GM19025 (cell line): Measurements from ENCODE around the gene PSME1.

ENCODE experiments used
- ATAC-seq: cut with Tn5 transposase; IDR thresholded peaks from one replicate; pipeline ENCODE4 v1.9.1; 2021; ENCODE audit warnings: mild to moderate bottlenecking, low read depth, moderate library complexity; ENCODE audit not compliant: unreplicated experiment

PSME1 gene

GRCh38 chr14:24135834-24136683, at the start of gene PSME1:
Gene PSME1, plus strand, starts transcription at chr14:24136194. Its CDS starts 69 bp downstream, at chr14:24136263.
- ATAC-seq = peak; percentile 86

- no peak for ATAC-seq
Observed at GRCh38 chr14:24087004-24087403, 49.0 kb upstream of the PSME1 start.

- ATAC-seq = no peak
Observed at GRCh38 chr14:24088095-24088494, 47.9 kb upstream of the PSME1 start.

DNA sequence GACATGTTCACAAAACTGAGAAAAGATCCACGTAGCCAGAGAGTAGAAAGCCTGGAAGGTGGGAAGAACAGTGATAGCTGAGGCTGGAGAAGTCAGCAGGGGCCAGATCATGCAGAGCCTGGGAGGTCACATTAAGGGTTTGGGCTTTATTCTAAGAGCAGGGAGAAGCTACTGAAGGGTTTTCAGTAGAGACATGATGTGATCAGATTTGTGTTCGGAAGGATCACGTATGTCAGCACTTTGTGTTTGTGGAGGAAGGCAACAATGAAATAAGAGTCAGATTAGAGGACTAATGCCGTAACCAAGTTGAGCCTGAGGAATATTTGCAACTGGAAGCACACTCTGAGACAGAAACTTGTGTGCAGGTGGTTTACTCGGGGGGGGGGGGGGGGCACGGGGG, 46.1 kb upstream of the PSME1 start:
- no peak for ATAC-seq

DNA sequence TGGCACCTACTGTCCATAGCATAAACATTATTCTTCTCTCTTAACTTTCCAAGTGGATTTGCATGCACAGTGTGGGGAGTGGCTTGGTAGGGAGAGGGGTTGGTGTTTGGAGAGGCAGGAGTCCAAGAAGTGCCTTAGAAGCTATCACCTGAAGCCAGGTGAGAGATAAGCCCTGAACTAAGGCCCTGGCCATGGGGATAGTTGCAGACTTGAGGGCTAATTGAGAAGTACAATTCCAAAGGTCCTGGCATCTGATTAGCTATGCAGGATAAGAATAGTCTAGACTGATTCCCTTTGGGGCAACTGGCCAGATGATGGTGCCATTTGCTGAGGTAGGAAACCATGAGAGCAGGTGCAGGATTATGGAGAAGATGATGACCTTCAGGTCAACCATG, 43.9 kb upstream of the PSME1 start:
- no peak for ATAC-seq

- ATAC-seq = no peak
Observed at GRCh38 chr14:24092505-24093206, 43.3 kb upstream of the PSME1 start.

DNA sequence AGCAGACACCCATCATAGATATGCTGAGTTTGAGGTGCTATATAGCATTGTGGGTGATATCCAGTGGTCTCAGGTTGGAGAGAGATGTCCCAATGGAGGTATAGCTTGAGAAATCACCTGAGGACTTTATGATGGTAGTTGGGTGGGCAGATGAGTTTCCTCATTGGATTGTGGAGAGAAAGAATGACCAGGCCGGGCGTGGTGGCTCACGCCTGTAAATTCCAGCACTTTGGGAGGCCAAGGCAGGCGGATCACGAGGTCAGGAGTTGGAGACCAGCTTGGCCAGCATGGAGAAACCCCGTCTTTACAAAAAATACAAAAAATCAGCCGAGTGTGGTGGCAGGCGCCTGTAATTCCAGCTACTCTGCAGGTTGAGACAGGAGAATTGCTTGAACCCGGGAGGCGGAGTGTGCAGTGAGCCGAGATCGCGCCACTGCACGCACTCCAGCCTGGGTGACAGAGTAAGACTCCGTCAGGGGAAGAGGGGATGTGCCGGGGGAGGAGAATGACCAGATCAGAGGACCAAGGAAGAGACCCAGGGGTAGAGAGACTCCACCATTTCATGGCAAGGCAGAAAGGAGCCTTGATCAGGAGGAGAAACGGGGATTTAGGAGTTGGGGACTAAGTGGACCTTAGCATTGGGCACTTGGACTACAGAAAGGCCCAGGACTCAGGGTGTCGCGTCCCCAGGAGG, 42.6 kb upstream of the PSME1 start:
- ATAC-seq = no peak

DNA sequence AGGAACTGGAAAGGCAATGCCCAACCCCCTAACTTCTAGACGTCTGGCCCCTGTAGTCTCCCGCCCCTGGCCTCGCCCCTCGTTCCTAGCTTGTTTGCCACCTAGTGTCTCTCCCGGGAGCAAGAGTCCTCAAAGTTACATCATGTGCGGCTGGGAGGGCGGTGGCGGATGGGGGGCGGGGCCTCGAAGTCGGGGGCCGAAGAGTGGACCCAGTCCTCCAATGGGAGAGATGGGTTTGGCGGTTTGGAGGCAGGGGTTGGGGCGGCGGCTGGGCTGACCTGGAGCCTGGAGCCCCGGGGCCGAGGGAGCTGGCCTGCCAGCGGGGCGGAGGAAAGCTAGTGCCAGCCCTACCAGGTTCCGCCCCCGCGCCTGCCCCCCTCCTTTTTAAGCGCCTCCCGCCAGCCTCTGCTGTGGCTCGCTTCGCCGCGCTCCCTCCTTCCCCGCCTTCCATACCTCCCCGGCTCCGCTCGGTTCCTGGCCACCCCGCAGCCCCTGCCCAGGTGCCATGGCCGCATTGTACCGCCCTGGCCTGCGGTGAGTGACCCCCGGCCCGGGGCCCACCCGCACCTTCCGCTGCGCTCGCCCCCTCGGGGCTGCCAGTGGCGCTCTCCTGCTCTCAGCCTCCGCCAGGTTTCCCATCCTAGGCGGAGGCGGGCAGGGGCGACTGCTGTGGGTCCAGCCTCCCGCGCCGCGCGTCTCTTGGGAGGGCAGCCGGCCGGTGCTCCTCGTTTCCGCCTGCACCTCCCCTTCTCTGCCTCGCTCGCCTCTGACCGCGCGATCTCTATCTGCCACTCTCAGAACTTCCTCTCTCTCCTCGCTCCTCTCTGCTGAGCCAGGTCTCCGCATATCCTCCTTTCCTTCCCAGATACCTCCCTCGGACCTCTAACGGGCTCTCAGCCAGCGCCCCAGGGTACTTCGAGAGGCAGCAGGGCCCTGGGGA, 41.8 kb upstream of the PSME1 start, which contains the start of gene PCK2:
Gene PCK2 (plus strand): TSS at position 411 of the 940 bp plus-strand sequence. CDS start 95 bp downstream, at position 506.
- ATAC-seq = peak; percentile 46

- ATAC-seq = no peak
Observed at GRCh38 chr14:24094841-24095270, 41.1 kb upstream of the PSME1 start.

DNA sequence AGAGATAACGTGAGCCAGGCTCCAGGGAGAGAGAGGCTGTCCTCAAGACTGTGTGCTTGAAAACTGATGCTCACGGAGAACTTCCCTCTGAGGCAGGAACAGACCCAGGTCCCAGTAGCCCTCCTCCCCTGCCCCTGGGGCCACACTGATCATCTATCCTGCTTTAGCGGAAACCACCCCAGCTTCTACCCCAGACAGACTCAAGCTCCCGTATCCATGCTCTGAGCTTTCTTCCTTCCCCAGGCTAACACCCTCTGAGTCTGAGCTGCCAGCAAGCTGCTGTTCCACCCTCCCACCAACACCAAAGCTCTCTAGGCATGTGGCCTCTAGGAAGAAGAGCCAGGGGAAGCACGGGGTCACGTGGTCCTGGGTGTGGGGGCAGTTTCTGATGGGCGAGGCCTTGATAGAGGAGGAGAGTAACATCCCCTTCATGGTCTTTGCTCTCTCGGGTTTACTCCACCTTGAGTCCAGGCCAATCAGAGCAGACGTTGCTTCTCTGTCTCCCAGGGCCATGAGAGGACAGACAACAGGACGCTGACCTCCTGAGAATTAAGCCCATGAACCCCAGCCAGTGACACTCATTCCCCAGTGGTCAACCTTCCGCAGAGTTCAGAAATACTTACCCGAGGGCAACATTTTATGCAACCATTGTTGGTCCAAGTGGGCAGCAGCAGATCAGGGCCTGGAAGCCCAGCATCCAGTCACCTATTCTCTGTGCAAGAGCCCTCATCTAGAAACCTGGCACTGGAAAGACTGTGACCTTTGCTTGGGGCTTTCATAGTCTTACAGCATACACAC, 40.5 kb upstream of the PSME1 start:
- ATAC-seq = peak; percentile 57

DNA sequence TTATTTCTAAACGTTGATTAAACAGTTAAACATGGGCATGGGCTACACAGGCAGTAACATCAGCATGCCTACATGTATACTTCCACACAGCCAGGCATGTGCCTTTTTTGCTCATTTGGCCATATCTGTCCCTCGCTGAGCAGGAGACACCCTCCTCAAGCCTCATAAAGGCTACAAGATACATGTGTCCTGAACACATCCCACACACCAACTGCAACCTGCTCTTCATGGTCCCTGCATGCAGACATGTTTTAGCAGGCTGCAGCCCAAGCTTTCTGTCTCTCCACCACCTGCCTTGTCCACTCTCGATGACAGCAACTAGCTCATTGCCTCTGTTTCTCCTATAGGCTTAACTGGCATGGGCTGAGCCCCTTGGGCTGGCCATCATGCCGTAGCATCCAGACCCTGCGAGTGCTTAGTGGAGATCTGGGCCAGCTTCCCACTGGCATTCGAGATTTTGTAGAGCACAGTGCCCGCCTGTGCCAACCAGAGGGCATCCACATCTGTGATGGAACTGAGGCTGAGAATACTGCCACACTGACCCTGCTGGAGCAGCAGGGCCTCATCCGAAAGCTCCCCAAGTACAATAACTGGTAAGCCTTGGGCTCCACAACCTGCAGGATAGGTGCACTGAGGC, 39.3 kb upstream of the PSME1 start:
- ATAC-seq = no peak

DNA sequence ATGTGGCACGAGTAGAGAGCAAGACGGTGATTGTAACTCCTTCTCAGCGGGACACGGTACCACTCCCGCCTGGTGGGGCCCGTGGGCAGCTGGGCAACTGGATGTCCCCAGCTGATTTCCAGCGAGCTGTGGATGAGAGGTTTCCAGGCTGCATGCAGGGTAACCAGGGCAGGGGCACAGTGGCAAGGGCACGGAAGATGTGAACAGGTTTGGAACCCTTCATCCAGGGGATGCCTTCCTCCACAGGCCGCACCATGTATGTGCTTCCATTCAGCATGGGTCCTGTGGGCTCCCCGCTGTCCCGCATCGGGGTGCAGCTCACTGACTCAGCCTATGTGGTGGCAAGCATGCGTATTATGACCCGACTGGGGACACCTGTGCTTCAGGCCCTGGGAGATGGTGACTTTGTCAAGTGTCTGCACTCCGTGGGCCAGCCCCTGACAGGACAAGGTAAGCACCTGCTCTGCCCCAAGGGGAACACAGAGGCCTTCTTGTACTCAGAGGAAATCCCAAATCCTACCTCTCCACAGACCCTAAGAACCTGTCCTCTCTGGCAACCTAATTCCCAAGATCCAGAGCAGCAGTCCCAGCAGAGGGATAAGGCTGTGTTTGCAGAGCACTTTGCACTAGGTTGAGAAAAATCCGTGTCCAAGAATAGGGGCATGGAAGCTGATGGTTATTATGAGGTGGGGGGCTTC, 37.6 kb upstream of the PSME1 start:
- ATAC-seq = no peak

DNA sequence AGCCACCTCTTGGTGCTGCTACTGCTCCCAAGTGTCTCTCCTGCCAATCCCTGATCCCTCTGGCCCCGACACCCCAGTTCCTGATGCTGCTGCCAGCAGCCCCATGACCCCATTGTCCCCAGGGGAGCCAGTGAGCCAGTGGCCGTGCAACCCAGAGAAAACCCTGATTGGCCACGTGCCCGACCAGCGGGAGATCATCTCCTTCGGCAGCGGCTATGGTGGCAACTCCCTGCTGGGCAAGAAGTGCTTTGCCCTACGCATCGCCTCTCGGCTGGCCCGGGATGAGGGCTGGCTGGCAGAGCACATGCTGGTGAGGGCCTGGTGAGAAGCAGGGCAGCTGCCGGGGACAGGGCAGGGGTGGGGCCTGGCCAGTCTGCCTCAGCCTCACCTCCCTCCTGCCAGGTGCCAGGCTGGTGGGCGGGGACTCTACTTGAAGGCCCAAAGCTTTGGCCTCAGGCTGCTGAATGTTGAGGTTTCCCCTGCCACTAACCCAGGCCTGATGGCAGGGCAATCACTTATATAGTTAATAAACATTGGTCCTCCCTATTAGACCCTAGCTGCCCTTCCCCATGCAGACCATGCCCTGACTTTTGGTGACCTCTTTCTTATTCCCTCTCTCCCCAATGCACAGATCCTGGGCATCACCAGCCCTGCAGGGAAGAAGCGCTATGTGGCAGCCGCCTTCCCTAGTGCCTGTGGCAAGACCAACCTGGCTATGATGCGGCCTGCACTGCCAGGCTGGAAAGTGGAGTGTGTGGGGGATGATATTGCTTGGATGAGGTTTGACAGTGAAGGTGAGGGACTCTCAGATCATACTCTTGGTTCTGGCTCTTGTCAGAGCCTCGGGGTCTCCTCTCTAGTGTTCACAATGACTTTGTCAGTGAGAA, 36.8 kb upstream of the PSME1 start:
- ATAC-seq = no peak

DNA sequence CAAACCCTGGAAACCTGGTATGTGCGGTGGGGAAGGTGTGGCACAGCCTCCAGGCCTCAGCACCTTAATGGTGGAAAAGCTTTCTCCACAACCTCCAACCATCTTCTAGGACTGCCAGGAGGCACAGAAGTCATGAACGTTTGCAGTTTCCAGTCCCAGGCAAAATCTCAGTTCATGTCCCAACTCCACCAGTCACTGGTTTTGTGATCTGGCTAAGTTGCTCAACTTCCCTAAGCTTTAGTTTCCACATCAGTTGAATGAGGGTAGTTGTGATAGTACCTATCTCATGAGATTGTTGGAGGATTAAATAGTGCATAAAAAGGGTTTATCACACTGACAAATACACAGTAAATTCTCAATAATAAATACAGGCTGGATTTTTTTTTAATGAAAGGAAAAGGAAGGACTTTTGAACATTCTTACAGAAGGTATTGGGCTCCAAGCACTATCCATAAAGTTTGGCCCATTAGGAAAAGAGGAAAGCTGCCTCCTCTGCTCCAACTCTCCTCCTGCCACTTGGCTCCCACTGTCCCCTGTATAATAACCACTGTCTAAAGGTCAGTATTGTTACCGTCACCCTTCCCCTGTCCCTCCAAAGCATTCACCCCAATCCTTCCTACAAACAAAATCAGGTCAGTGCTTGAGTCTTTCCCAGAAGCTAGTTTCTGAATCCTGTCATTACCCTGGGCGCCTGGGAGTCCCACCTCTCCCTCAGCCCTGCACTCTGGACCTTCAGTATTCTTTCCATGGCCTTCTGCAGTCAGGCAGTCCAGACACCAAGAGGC, 35.6 kb upstream of the PSME1 start:
- no peak for ATAC-seq

DNA sequence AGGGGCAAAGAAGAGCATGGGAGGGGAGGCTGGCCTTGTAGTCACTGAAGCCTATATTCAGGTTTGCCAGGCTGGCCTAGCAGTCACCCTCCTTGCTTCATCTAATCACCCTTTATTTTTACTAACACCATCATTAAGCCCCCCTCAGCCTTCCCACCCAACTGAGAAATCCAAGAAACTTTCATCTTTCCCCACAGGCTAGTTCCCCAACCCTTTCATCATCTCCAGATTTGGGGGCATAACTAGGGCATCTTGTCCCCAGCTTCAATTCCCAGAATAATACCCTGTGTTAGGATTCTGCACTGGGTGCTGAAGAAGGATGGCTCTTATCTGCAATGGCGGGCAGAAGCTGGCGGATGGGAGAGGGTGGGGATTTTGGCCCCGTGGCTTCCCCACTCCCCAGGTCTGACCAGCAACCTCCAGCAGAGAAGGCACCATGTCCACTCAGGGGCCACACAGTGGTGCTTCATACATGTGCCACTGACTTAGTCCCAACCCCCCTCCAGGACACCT, 35.0 kb upstream of the PSME1 start:
- ATAC-seq = no peak

- ATAC-seq = no peak
Observed at GRCh38 chr14:24102357-24103048, 33.5 kb upstream of the PSME1 start.
